HepG2 (cell line): ENCODE results near the gene SPACA1. TPM values are rescaled to one million over a fixed set of nuclear protein-coding genes. Genes with fewer than 3 reads are reported as not detected.

Source experiments
- ATAC-seq: fragments of 200-7000 bp; cut with Tn5 transposase; 3 replicates; pipeline ENCODE4 v1.9.1; 2020; ENCODE audit warnings: mild to moderate bottlenecking, moderate library complexity
- BruUV-seq: library from RNA; stranded (reverse); fragments of 400-500 nt; replicated peaks from 2 replicates; lab custom pipeline; 2021; lab: Mats Ljungman, UMichigan
- CTCF ChIA-PET: fragments of 300-600 bp; formaldehyde crosslinking; extraction: SDS; loops from one replicate; lab custom pipeline; 2021; ENCODE audit warnings: low total read pairs, inconsistent platforms, low intra/inter-chr PET ratio; lab: Yijun Ruan, JAX
- POLR2A ChIA-PET: fragments of 350-600 bp; sonication (Branson Sonifier 250); formaldehyde crosslinking; loops from one replicate; lab custom pipeline; 2020; ENCODE audit warnings: antibody characterized with exemption, inconsistent platforms; lab: Yijun Ruan, JAX
- DNase-seq: peaks from one replicate; pipeline ENCODE4 v3.0.0-alpha.2; 2015; ENCODE audit warnings: low spot score
- FAIRE-seq: peaks from 3 replicates; lab custom pipeline; 2011; peaks lifted over from hg19 to GRCh38; lab: Jason Lieb, UNC
- H2AFZ ChIP-seq: one replicate; pipeline ENCODE4 v1.6.1; 2011; ENCODE audit warnings: low read length, inconsistent platforms
- H3K27ac ChIP-seq: fragments of 300-600 bp; 3 replicates; pipeline ENCODE4 v1.8.0; 2011; ENCODE audit warnings: mixed run types, mild to moderate bottlenecking, mixed read lengths, low read length, inconsistent platforms; ENCODE audit not compliant: insufficient read depth; ENCODE audit errors: extremely low read length
- H3K27me3 ChIP-seq, 2 experiments: fragments of 200-600 bp in 1 of 2; 2 replicates in 1 of 2; 3 replicates in 1 of 2; pipeline versions ENCODE4 v1.6.0 to v1.8.0; 2011; ENCODE audit warnings: low read length in 2 of 2, mild to moderate bottlenecking in 2 of 2, moderate library complexity in 2 of 2, inconsistent platforms in 1 of 2; ENCODE audit not compliant: insufficient read depth in 2 of 2, control insufficient read depth in 1 of 2
- H3K36me3 ChIP-seq, 2 experiments: fragments of 200-600 bp in 1 of 2; replicated peaks in 1 of 2; 2 replicates in 1 of 2; 3 replicates in 1 of 2; pipeline versions ENCODE4 v1.5.1 to v1.8.0; 2011; ENCODE audit warnings: low read length in 2 of 2, inconsistent platforms in 1 of 2; ENCODE audit not compliant: insufficient read depth in 2 of 2, control insufficient read depth in 1 of 2
- H3K4me1 ChIP-seq: 2 replicates; pipeline ENCODE4 v1.5.1; 2012; ENCODE audit warnings: low read length, inconsistent platforms; ENCODE audit not compliant: insufficient read depth
- H3K4me2 ChIP-seq: 2 replicates; pipeline ENCODE4 v1.6.0; 2011; ENCODE audit warnings: low read depth, low read length, inconsistent platforms
- H3K4me3 ChIP-seq, 3 experiments: fragments of 200-600 bp in 1 of 3; sonication (generic), shearing (Covaris generic) in 1 of 3; replicated peaks in 1 of 3; 2 replicates each; pipeline ENCODE4 v1.5.1; 2011 to 2016; ENCODE audit warnings: low read length in 3 of 3, inconsistent platforms in 2 of 3, low read depth in 2 of 3, mild to moderate bottlenecking in 2 of 3, control low read depth in 1 of 3, mixed read lengths in 1 of 3; ENCODE audit not compliant: insufficient read depth in 1 of 3
- H3K79me2 ChIP-seq: one replicate; pipeline ENCODE4 v1.6.1; 2011; ENCODE audit warnings: low read length, inconsistent platforms; ENCODE audit not compliant: insufficient read depth
- H3K9ac ChIP-seq: 2 replicates; pipeline ENCODE4 v1.6.0; 2011; ENCODE audit warnings: mild to moderate bottlenecking, low read depth, low read length, inconsistent platforms; ENCODE audit not compliant: insufficient read depth
- H3K9me3 ChIP-seq: 2 replicates; pipeline ENCODE4 v1.5.1; 2012; ENCODE audit warnings: mild to moderate bottlenecking, low read length
- H4K20me1 ChIP-seq: 2 replicates; pipeline ENCODE4 v1.6.0; 2011; ENCODE audit warnings: inconsistent platforms, mild to moderate bottlenecking, low read length, moderate library complexity; ENCODE audit not compliant: insufficient read depth
- BORCS8-MEF2B ChIP-seq: sonication (generic); formaldehyde crosslinking; IDR thresholded peaks from 2 replicates; pipeline ENCODE4 v1.8.0; 2022; ENCODE audit warnings: mild to moderate bottlenecking, missing genetic modification reagents
- EHMT2 ChIP-seq: fragments of 200-600 bp; sonication (generic); IDR thresholded peaks from 2 replicates; pipeline ENCODE4 v1.7.0; 2017; ENCODE audit warnings: antibody characterized with exemption, low read depth, low read length, borderline replicate concordance
- NPAS2 ChIP-seq: sonication (generic); formaldehyde crosslinking; IDR thresholded peaks from 2 replicates; pipeline ENCODE4 v1.8.0; 2022; ENCODE audit warnings: mild to moderate bottlenecking, missing genetic modification reagents, borderline replicate concordance
- STAT5B ChIP-seq: sonication (generic); formaldehyde crosslinking; IDR thresholded peaks from 2 replicates; pipeline ENCODE4 v1.4.0; 2020; ENCODE audit warnings: missing genetic modification reagents
- THAP7 ChIP-seq: sonication (generic); formaldehyde crosslinking; IDR thresholded peaks from 2 replicates; pipeline ENCODE4 v1.8.1; 2023; ENCODE audit warnings: mild to moderate bottlenecking, missing genetic modification reagents
- USF2 ChIP-seq, 2 experiments: sonication (generic) in 1 of 2; formaldehyde crosslinking in 1 of 2; IDR thresholded peaks; 2 replicates each; pipeline versions ENCODE4 v1.5.1 to v1.6.1; 2011 to 2020; ENCODE audit warnings: borderline replicate concordance in 1 of 2, low read depth in 1 of 2, low read length in 1 of 2, mild to moderate bottlenecking in 1 of 2, missing genetic modification reagents in 1 of 2, moderate library complexity in 1 of 2
- ZBTB8A ChIP-seq: sonication (generic); formaldehyde crosslinking; IDR thresholded peaks from 2 replicates; pipeline ENCODE4 v1.4.0; 2020; ENCODE audit warnings: mild to moderate bottlenecking, low read depth, missing genetic modification reagents, borderline replicate concordance
- ZEB1 ChIP-seq: IDR thresholded peaks from 2 replicates; pipeline ENCODE4 v1.6.1; 2012; ENCODE audit warnings: mild to moderate bottlenecking, low read depth, inconsistent platforms; ENCODE audit not compliant: insufficient replicate concordance
- ZNF224 ChIP-seq: sonication (generic); formaldehyde crosslinking; IDR thresholded peaks from 2 replicates; pipeline ENCODE4 v1.5.0; 2020; ENCODE audit warnings: mild to moderate bottlenecking, missing genetic modification reagents
- ZNF275 ChIP-seq: sonication (generic); formaldehyde crosslinking; IDR thresholded peaks from 2 replicates; pipeline ENCODE4 v1.8.0; 2022; ENCODE audit warnings: missing genetic modification reagents, mild to moderate bottlenecking, inconsistent platforms, borderline replicate concordance
- ZNF383 ChIP-seq: sonication (generic); formaldehyde crosslinking; IDR thresholded peaks from 2 replicates; pipeline ENCODE4 v1.4.0; 2020; ENCODE audit warnings: missing genetic modification reagents, mild to moderate bottlenecking, borderline replicate concordance
- ZNF605 ChIP-seq: sonication (generic); formaldehyde crosslinking; IDR thresholded peaks from 2 replicates; pipeline ENCODE4 v1.8.0; 2022; ENCODE audit warnings: mild to moderate bottlenecking, missing genetic modification reagents
- WGBS: methylation state at CpG from one replicate; pipeline ENCODE4 v1.1.6; 2017; ENCODE audit warnings: low lambda C conversion rate; 5-methylcytosine and 5-hydroxymethylcytosine counted together
- in situ Hi-C: cut with HindIII; loops from 2 replicates; pipeline ENCODE4 v1.10.0; 2017; ENCODE audit warnings: low pct_unique_long_range_greater_than_20kb; ENCODE audit not compliant: extremely low pct_ligation_motif_present
- intact Hi-C: fragments of 100-400 bp; cut with micrococcal nuclease; formaldehyde crosslinking; loops from one replicate; pipeline ENCODE4 v1.10.0; 2022; ENCODE audit not compliant: unreplicated experiment
- polyA plus RNA-seq, 8 experiments: library from polyadenylated mRNA; depleted of rRNA in 3 of 8; stranded (reverse) in 7 of 8; unstranded in 1 of 8; fragments of >200 nt; fragmentation: Illumina TruSeq in 4 of 8; extraction: Trizol in 4 of 8; gene quantifications; 2 replicates each; pipeline versions ENCODE4 v1.2.1 to v1.2.3, GENCODE V29; 2011 to 2016; ENCODE audit warnings: low read depth in 4 of 8, missing spikeins in 1 of 8, mixed read lengths in 1 of 8; ENCODE audit not compliant: insufficient read depth in 1 of 8
- total RNA-seq, 5 experiments: library from RNA; depleted of rRNA; stranded (reverse); fragments of >200 nt; fragmentation: Illumina TruSeq; extraction: Trizol; gene quantifications; 2 replicates each; pipeline ENCODE4 v1.2.3, GENCODE V29; 2016; ENCODE audit warnings: low read depth in 1 of 5
- TF ChIP-seq, protein P1 (sequence below): sonication (generic); formaldehyde crosslinking; IDR thresholded peaks from 2 replicates; pipeline ENCODE4 v1.4.0; 2020; ENCODE audit warnings: missing genetic modification reagents, mild to moderate bottlenecking, borderline replicate concordance

SPACA1 gene
- total and polyA plus RNA-seq, 2 of the 13 experiments (the other 11 are each of a cell fraction or from before 2014, with no cell fraction given), result 0.07 TPM; not detected in 1

DNA sequence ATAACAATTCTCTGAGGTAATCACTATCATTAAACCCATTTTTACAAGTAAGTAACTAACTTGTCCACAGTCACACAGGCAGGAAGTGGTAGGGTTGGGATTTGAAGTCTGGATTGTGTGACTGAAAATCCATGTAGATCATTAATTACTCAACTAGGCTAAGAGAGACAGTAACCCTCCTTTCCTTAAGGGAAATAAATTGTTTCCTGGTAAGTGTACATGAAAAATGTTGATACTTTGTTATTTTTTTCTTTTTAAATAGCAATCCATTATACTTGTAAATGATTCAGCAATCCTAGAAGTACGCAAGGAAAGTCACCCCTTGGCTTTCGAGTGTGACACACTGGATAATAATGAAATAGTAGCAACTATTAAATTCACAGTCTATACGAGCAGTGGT, 11.6 kb downstream of the SPACA1 start:
- no peak for TF ChIP-seq ZNF605 (CRISPR knock-in tag)
- TF ChIP-seq BORCS8-MEF2B, result no peak
- no peak for TF ChIP-seq NPAS2 (CRISPR knock-in tag)
- no peak for TF ChIP-seq USF2 (IDR thresholded peaks at IDR 0.05; ENCODE audit: low read depth, low read length)
- no peak for TF ChIP-seq USF2 (CRISPR knock-in tag; IDR thresholded peaks at IDR 0.05; ENCODE audit: borderline replicate concordance)
- no peak for TF ChIP-seq ZNF224 (CRISPR knock-in tag)
- TF ChIP-seq ZBTB8A (CRISPR knock-in tag), result no peak
- no peak for TF ChIP-seq STAT5B (CRISPR knock-in tag)
- no peak for TF ChIP-seq ZEB1
- no peak for TF ChIP-seq ZNF275 (CRISPR knock-in tag)
- TF ChIP-seq EHMT2, result no peak
- TF ChIP-seq, protein P1, sequence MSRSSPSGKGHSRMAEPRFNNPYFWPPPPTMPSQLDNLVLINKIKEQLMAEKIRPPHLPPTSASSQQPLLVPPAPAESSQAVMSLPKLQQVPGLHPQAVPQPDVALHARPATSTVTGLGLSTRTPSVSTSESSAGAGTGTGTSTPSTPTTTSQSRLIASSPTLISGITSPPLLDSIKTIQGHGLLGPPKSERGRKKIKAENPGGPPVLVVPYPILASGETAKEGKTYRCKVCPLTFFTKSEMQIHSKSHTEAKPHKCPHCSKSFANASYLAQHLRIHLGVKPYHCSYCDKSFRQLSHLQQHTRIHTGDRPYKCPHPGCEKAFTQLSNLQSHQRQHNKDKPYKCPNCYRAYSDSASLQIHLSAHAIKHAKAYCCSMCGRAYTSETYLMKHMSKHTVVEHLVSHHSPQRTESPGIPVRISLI, result no peak
- TF ChIP-seq ZNF383, result no peak
- TF ChIP-seq THAP7, result no peak
- Histone ChIP-seq H3K4me2 (no peak overlapping the region), H3K9ac (no peak overlapping the region), H3K4me1 (no peaks in the 10 kb centered on the region), H3K36me3 (no peaks in the 10 kb centered on the region), H3K4me3 (no peak overlapping the region), H2AFZ (no peak overlapping the region), H3K9me3 (no peaks in the 10 kb centered on the region), H3K79me2 (no peaks in the 10 kb centered on the region), H3K27ac (no peak overlapping the region), H3K27me3 (0 out of 5 replicates have a peak, but pooled peaks cover 0 to 7% of the 10 kb centered on the region in 2 experiments), H4K20me1 (no peaks in the 10 kb centered on the region)
- 5% methylated on average over 3 of the region's 3 CpGs for WGBS
- DNase-seq (no peak), FAIRE-seq (no peak), ATAC-seq (no peak)
- intact Hi-C loops (no loop called here), in situ Hi-C loops (no loop called here)
- no TSS peak for BruUV-seq
- CTCF ChIA-PET, result no interaction called here
- POLR2A ChIA-PET, result no interaction called here
